ENCODE results near the gene NCK2.

The NCK2 gene

DNA sequence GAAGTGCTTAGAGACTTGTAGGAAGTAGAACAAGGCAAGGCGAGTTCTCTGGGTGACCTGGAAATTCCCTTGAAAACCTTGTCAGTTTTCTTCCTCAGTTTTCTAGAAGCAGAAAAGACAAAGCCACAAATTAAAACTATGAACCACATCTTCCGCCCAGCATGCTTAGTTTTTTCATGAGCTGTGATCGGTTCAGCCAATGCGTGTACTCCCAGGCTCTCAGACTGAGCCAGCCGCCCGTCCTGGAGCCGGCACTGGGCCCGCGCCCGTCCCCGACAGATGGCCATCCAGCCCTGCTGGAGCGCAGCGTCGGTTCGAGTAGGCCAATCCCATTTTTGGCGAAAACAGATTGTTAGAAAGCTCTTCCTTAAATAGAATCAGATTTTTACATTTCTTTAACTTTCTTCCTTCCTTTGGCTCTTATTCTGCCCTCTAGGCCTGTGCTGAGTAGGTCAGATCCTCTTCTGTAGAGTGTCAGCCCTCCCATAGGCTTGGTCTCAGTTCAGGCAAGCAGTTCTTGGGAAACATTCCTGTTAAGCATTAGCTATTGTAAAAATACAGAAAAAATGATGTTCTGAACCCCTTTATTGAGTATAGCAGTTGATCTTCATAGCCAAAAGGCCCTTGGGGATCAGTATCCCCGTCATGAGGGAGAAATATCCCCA, 112.5 kb downstream of the NCK2 start:
- no peak for DNase-seq

DNA sequence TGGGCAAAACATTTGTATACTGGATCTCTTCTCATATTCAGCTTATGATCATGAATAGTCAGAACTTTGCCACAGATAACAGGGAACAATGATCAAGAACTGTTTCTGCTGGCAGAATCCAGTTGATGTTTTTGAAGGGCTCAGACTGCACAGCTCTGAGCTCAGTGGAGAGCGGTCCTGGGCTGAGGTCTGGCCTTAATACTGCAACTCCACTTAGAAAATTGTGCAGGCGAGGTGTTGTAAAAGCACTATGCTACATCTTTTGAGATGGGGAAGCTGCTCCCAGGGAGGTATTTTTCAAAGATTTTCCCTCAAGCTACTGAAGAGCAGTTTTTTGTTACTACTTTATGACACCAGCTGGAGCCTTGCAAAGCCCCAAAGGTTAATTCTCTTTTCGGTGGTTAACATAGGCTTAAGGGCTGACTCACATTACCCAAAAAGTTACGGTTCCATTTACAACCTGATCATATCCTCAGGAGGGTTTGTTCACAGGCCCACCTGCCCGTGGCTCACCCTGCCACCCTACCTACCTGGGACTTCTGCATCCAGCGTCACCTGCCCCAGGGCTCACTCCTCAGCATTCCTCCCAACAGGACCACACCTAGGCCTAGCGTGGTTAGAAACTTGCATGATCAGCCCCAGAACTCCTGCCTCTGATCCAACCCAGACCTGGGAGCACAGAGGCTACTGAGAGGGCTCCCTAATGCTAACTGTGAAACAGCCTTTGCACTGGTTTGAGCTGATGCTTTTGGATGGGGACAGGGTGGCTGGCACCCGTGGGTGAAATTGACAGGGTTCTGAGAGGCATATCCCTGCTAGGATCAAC, 114.4 kb downstream of the NCK2 start:
- DNase-seq = no peak

DNA sequence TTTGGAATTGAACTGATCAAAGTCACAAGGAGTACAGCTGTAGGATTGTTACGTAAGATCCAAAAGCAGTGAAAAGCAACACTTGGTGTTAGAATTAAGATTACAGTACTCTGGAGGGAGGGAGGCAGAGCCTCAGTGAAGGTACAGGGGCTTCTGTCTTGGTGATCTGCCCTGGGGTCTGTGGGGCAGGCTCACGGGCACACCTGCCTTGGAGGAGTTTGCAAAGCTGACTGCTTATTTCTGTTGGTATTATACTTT, 114.9 kb downstream of the NCK2 start:
- DNase-seq = no peak

GRCh38 chr2:105860567-105860966, 115.9 kb downstream of the NCK2 start:
- DNase-seq = no peak

DNA sequence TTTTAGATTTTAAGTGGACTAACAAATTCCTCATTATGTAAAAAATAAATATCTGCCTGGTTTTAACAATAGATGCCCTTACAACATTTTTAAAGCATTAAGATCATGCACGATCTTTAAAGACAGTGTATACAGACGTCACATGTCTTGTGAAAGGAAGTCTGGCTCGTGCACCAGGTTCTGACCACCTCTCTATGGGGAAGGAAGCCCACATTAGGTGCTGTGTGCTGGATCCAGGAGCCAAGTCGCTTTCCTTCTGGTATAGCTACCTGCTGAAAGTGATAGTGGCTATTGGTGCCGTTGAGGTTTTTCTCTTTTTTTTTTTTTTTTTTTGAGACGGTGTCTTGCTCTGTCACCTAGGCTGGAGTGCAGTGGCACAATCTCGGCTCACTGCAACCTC, 116.5 kb downstream of the NCK2 start:
- no peak for DNase-seq

DNA sequence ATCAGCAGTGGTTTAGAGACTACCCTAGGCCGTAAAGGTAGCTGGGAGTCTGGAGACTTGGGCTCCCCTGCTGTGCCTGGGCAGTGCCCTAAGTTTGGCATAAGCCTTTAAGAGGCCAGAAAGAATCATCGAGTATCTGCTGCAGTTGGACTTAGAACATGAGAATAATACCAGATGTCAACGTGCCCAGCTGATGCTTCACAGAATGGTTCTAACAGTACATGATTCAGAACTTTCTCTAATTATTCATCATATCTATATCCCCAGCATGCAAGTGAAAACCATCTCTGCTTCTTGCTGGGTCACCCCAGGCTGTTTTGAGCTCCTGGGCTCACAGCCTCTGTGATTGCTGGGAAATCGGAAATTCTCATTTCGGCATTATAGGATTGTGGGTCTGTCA, 118.1 kb downstream of the NCK2 start:
- DNase-seq = no peak

GRCh38 chr2:105864262-105864661, 119.5 kb downstream of the NCK2 start:
- DNase-seq = no peak

DNA sequence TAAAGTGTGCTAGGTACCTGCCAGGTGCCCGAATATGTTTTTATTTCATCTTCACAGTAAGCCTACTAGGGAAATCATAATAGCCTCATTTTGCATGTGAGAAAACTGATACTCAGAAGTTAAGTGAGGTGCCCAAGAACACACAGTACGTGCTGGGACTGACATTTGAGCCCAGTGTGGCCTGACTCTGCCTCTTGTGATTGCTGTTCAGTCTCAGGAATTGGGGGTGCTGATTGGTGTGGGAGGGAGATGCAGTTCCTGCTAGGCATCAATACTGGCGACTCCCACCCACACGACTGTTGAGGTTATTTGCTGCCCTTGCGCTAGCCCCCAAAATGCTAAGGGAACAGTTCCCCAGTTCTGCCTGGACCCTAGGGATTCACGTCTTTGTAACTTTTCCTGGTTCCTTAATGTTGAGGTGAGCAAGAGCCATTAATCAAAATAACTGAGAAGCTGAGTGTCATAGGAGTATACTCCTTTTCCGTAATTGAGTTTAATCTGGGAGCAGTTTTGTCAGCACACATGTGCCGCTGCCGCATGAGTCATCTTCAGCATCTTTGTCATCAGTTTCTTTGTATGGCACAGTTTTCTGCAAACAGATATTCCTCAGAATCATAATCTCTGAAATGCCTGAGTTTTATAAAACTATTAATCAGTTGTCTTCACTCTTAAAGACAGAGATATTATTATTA, 120.7 kb downstream of the NCK2 start:
- no peak for DNase-seq

DNA sequence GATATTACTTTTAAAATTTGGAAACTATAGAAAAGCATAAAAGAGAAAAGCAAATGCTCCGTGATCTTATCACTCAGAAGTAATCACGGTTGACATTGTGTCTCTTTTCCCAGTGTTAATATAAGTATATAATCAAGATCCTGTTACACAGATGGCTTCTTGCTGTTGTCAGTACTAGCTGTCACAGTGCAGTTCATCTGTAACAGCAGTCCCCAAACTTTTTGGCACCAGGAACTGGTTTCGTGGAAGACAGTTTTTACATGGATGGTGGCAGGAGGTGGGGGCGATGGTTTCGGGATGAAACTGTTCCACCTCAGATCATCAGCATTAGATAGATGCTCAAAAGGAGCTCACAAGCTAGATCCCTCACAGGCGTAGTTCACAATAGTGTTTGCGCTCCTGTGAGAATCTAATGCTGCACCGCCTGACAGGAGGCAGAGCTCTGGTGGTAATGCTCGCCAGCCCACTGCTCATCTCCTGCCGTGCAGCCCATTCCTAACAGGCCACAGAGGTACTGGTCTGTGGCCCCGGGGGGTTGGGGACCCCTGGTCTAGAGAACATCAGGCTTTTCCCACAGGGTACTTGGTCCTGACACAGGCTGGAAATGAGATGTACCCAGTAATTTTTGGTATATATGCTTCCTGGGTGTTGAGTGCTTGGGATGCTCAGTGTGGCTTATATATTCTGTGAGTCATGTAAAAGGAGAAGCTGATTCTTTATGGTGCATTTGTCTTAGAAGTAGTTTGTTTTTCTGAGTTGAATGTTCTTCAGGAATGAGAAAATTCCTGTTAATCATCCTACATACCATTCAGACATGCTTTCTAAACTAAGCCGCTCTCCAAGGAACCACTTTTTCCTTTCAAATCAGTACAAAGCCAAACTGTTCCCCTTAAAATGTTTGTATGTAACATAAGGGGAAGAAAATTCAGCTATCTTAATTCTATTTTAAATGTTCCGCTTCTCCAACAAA, 121.8 kb downstream of the NCK2 start:
- peak; percentile 46 for DNase-seq

GRCh38 chr2:105867587-105867986, 122.9 kb downstream of the NCK2 start:
- no peak for DNase-seq

DNA sequence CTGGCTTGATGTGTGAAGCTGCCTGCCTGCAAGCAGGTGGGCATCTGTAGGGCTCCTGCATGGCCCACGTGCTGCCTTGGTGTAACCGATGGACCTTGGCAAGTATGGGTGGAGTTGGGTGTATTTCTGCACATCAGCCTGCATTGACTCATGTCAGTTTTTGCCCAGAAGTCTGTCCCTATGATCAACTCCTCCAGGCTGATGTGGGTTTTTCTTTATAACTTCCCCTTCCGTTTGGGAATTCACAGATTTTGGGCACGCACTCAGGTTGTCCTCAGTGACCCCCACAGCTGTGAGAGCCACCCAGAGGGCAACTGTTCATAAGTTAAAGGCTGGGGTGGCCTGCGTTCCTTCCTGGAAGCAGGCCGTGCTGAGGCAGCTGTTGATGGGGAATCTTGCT, 123.3 kb downstream of the NCK2 start:
- no peak for DNase-seq

GRCh38 chr2:105869341-105869740, 124.6 kb downstream of the NCK2 start:
- DNase-seq = no peak

DNA sequence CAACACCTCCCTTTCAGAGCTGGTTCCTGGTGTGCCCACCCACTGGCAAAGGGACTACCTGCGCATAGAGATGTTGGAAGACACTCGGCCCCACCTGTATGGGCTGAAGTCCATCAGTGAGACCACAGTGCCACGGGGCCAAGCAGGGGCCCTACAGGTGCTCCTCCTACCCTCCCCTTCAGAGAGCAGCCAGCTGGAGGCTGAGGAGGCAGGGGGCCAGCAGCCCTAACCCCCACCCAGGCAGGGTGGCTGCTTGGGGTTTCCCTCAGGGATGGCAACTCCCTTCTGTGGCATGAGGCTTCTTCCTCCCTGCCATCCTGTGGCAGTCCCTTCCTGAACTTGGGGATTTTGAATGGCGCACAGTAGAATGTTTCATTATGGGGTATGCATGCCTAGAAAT, 125.3 kb downstream of the NCK2 start:
- DNase-seq = no peak

- no peak for DNase-seq
Observed at GRCh38 chr2:105870858-105871257, 126.1 kb downstream of the NCK2 start.

GRCh38 chr2:105872142-105872728, 127.5 kb downstream of the NCK2 start:
- DNase-seq = no peak

DNA sequence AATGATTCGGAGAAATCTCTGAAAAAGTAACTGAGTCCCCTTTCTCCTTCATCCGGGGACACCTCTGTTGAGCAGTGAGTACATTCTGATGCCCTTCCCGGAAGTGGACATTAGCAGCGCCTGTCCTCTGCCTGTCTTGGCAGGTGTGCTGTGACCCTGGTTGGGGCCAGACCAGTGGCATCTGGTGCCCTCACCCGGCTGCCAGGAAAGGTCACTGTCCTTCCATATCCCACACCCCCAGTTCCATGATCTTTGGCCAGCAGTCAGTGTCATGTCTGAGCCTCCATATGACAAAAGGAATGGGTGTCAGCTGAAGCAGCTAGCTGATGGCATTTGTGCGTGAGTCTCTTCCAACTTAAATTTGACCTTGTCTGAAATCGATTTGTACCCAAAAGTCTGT, 128.1 kb downstream of the NCK2 start:
- DNase-seq = no peak

DNA sequence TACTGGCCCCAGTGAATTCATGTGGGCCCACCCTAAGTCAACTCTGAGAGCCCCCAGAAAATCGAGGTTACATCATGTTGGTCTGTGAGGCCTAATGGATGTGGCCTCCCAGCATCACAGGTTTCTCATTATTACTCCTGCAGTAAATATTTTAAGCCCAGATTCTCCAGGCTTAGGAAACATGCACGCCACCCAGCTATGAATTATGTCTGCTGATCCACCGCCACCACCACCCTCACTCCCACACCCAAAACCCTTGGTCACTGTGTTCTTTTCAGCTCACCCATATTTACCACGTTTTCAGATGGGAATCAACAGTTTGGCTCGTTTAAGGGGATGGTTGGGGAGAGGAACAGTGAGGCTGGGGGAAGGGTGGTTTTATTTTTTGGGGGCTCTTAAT, 128.6 kb downstream of the NCK2 start:
- no peak for DNase-seq

DNA sequence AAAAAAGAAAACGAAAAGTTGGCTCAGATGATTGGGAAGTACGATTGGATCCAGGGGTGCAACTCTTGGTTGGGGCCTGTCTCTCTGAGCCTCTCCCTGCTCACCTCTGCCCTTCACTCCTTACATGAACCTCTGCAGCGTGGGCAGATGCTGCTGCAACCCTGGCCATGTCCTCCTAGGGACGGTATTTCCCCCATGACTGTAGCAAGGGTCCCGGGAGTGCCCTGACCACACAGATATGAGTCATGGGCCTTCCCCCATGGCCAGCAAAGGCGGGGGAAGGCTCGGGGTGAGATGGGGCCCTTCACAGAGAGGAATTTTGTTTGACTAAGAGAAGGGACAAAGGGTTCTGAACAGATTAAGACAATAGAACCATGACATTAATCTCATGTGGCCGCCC, 129.0 kb downstream of the NCK2 start:
- DNase-seq = peak; percentile 77

GRCh38 chr2:105874466-105874865, 129.8 kb downstream of the NCK2 start:
- no peak for DNase-seq

DNA sequence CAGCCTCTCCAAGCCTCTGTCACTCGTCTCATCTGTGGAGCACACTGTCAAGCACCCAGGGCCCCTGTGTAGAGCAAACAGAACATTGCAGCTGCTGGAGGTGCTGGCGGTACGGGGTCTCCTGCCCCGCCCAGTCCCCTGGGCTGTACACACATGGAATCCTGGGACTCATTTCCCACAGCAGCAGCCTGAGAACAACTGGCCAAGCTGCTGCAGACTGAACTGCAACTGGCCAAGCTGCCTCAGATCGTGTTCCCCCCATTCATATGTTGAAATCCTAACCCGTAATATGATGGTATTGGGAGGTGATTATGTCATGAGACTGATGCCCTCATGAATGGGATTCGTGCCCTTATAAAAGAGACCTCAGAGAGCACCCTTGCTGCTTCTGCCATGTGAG, 130.5 kb downstream of the NCK2 start:
- DNase-seq = no peak

- DNase-seq = no peak
Observed at GRCh38 chr2:105876191-105876590, 131.5 kb downstream of the NCK2 start.

GRCh38 chr2:105877945-105878344, 133.2 kb downstream of the NCK2 start:
- DNase-seq = no peak

Data from HCEC 1CT (cell line).